NB4 (cell line): ENCODE measurements around the gene MYL6.

Experiments used
- DNase-seq: peaks from one replicate; pipeline ENCODE4 v3.0.0; 2010; ENCODE audit warnings: low read depth
- H3K4me3 ChIP-seq: one replicate; pipeline ENCODE4 v1.5.1; 2011; ENCODE audit warnings: mild to moderate bottlenecking, low read depth, low read length, moderate library complexity
- CTCF ChIP-seq: IDR thresholded peaks from one replicate; pipeline ENCODE4 v1.5.1; 2012; ENCODE audit warnings: low read depth, low read length
- MAX ChIP-seq: IDR thresholded peaks from 2 replicates; pipeline ENCODE4 v1.6.1; 2011; ENCODE audit warnings: low read depth, low read length
- MYC ChIP-seq: IDR thresholded peaks from 2 replicates; pipeline ENCODE4 v1.6.1; 2011; ENCODE audit warnings: low read depth, low read length
- POLR2A ChIP-seq: IDR thresholded peaks from 2 replicates; pipeline ENCODE4 v1.6.1; 2011; ENCODE audit warnings: mild to moderate bottlenecking; ENCODE audit not compliant: insufficient read length; ENCODE audit errors: extremely low read depth

MYL6 gene

GRCh38 chr12:56150563-56150962 is 7.6 kb upstream of the MYL6 start:
- no peak overlapping the region for H3K4me3 ChIP-seq
- TF ChIP-seq MAX (no peak), POLR2A (no peak), MYC (no peak), CTCF (no peak)
- no peak for DNase-seq

GRCh38 chr12:56151672-56152131 is 6.5 kb upstream of the MYL6 start:
- no peak for DNase-seq
- H3K4me3 ChIP-seq = peak overlapping the region; percentile 90
- TF ChIP-seq CTCF (peak; percentile 6), MAX (no peak), MYC (no peak), POLR2A (no peak)

GRCh38 chr12:56152132-56152755 is 5.9 kb upstream of the MYL6 start, which contains the start of gene MYL6B:
TSS of gene MYL6B (plus strand) at chr12:56152587. CDS start at chr12:56153919, 1,332 bp downstream.
- peak; percentile 99 for DNase-seq
- peak within 1 kb of the TSS; percentile 90 for H3K4me3 ChIP-seq
- TF ChIP-seq MYC (peak; percentile 83), CTCF (no peak), POLR2A (peak; percentile 75)

GRCh38 chr12:56152756-56153677 is 5.1 kb upstream of the MYL6 start:
- DNase-seq = no peak
- TF ChIP-seq POLR2A (no peak), MAX (no peak), CTCF (no peak), MYC (no peak)
- peak overlapping the region; percentile 90 for H3K4me3 ChIP-seq

- no peak for DNase-seq
- no peak overlapping the region for H3K4me3 ChIP-seq
- TF ChIP-seq MYC = no peak
- no peak for TF ChIP-seq CTCF
- no peak for TF ChIP-seq MAX
- no peak for TF ChIP-seq POLR2A
Observed at GRCh38 chr12:56153678-56154065, 4.5 kb upstream of the MYL6 start.
